ENCODE results near the gene NPC1L1. TPM values are rescaled to one million over a fixed set of nuclear protein-coding genes. Genes with fewer than 3 reads are reported as not detected.

NPC1L1 gene
- total and polyA plus RNA-seq, 5 experiments from 2014 or later: 0.13 to 0.16 TPM; not detected in 3

- peak overlapping the region in 2 of 10 donors; percentile 28 to 72 for H3K27ac Mint-ChIP-seq
- peaks cover 0 to 2% (median 0%) of the 10 kb centered on the region in 5 donors for H3K27me3 Mint-ChIP-seq
- peaks cover 0 to 1% (median 0%) of the 10 kb centered on the region in 3 donors for H3K36me3 Mint-ChIP-seq
- no peak overlapping the region for H3K4me3 Mint-ChIP-seq
- DNase-seq (no peak), ATAC-seq (no peak)
- peaks cover 0 to 4% (median 1%) of the 10 kb centered on the region in 4 donors for H3K4me1 Mint-ChIP-seq
- POLR2A ChIA-PET: no interaction called here
- H3K9me3 Mint-ChIP-seq: peaks cover 0 to 21% (median 4%) of the 10 kb centered on the region in 9 donors
Observed at GRCh38 chr7:44530990-44531389, 10.1 kb downstream of the NPC1L1 start.

GRCh38 chr7:44524811-44525388, 16.2 kb downstream of the NPC1L1 start:
- no peak for DNase-seq
- no peak overlapping the region for H3K4me3 Mint-ChIP-seq
- H3K4me1 Mint-ChIP-seq: no peaks in the 10 kb centered on the region
- H3K27ac Mint-ChIP-seq: peak overlapping the region in 1 of 10 donors; percentile 13
- peaks cover 0 to 13% (median 6%) of the 10 kb centered on the region in 3 donors for H3K36me3 Mint-ChIP-seq
- POLR2A ChIA-PET: no interaction called here
- H3K27me3 Mint-ChIP-seq: peaks cover under 1 to 5% (median 4%) of the 10 kb centered on the region in 5 donors
- H3K9me3 Mint-ChIP-seq: peaks cover 0 to 49% (median 16%) of the 10 kb centered on the region in 9 donors
- ATAC-seq: no peak

- DNase-seq: no peak
- Mint-ChIP-seq H3K4me1 (no peaks in the 10 kb centered on the region), H3K4me3 (no peak overlapping the region), H3K27me3 (peaks cover 2 to 9% (median 4%) of the 10 kb centered on the region in 5 donors), H3K36me3 (peaks cover 0 to 13% (median 6%) of the 10 kb centered on the region in 3 donors), H3K27ac (no peak overlapping the region), H3K9me3 (peaks cover 0 to 36% (median 15%) of the 10 kb centered on the region in 9 donors)
- POLR2A ChIA-PET: no interaction called here
- no peak for ATAC-seq
Observed at GRCh38 chr7:44522315-44522714, 18.8 kb downstream of the NPC1L1 start.

- H3K27me3 Mint-ChIP-seq: peaks cover 2 to 9% (median 4%) of the 10 kb centered on the region in 5 donors
- H3K4me1 Mint-ChIP-seq: no peaks in the 10 kb centered on the region
- no peak for ATAC-seq
- H3K36me3 Mint-ChIP-seq: peaks cover 0 to 13% (median 6%) of the 10 kb centered on the region in 3 donors
- no peak for DNase-seq
- POLR2A ChIA-PET: no interaction called here
- peaks cover 0 to 31% (median 15%) of the 10 kb centered on the region in 9 donors for H3K9me3 Mint-ChIP-seq
- H3K4me3 Mint-ChIP-seq: no peak overlapping the region
- peak overlapping the region in 1 of 10 donors; percentile 61 for H3K27ac Mint-ChIP-seq
Observed at GRCh38 chr7:44521347-44522095, 19.6 kb downstream of the NPC1L1 start.

- peaks cover 0 to 8% (median 6%) of the 10 kb centered on the region in 3 donors for H3K36me3 Mint-ChIP-seq
- DNase-seq: no peak
- H3K9me3 Mint-ChIP-seq: peaks cover 0 to 24% (median 15%) of the 10 kb centered on the region in 9 donors
- no peak for ATAC-seq
- POLR2A ChIA-PET: no interaction called here
- H3K27me3 Mint-ChIP-seq: peaks cover 2 to 9% (median 4%) of the 10 kb centered on the region in 5 donors
- no peaks in the 10 kb centered on the region for H3K4me1 Mint-ChIP-seq
- H3K4me3 Mint-ChIP-seq: no peak overlapping the region
- H3K27ac Mint-ChIP-seq: no peak overlapping the region
Observed at GRCh38 chr7:44520574-44520973, 20.6 kb downstream of the NPC1L1 start.

- no peaks in the 10 kb centered on the region for H3K4me1 Mint-ChIP-seq
- H3K27ac Mint-ChIP-seq: no peak overlapping the region
- ATAC-seq (no peak), DNase-seq (no peak)
- H3K36me3 Mint-ChIP-seq: peaks cover 0 to 4% (median under 1%) of the 10 kb centered on the region in 3 donors
- no peak overlapping the region for H3K4me3 Mint-ChIP-seq
- H3K27me3 Mint-ChIP-seq: peaks cover 0 to 9% (median 2%) of the 10 kb centered on the region in 5 donors
- POLR2A ChIA-PET: interaction anchor here (0.7 kb wide), 1 partner anchor 789 kb away, joined by 3 read pairs; no protein-coding TSS in a partner anchor
- H3K9me3 Mint-ChIP-seq: peaks cover 0 to 15% (median 8%) of the 10 kb centered on the region in 9 donors
Observed at GRCh38 chr7:44519546-44519945, 21.6 kb downstream of the NPC1L1 start.

GRCh38 chr7:44518761-44519160, 22.4 kb downstream of the NPC1L1 start:
- DNase-seq (no peak), ATAC-seq (no peak)
- Mint-ChIP-seq H3K27ac (peak overlapping the region in 1 of 10 donors; percentile 34), H3K4me1 (no peaks in the 10 kb centered on the region), H3K36me3 (no peaks in the 10 kb centered on the region), H3K27me3 (peaks cover 0 to 9% (median 2%) of the 10 kb centered on the region in 5 donors), H3K9me3 (peaks cover 0 to 8% (median under 1%) of the 10 kb centered on the region in 9 donors), H3K4me3 (no peak overlapping the region)
- POLR2A ChIA-PET: no interaction called here

- Mint-ChIP-seq H3K4me1 (no peaks in the 10 kb centered on the region), H3K36me3 (no peaks in the 10 kb centered on the region), H3K27me3 (peaks cover 2 to 9% (median 3%) of the 10 kb centered on the region in 5 donors), H3K9me3 (peaks cover 0 to 1% (median 0%) of the 10 kb centered on the region in 9 donors), H3K27ac (no peak overlapping the region), H3K4me3 (no peak overlapping the region)
- ATAC-seq: no peak
- POLR2A ChIA-PET: no interaction called here
- DNase-seq: no peak
Observed at GRCh38 chr7:44517175-44517574, 24.0 kb downstream of the NPC1L1 start.

- Mint-ChIP-seq H3K27ac (no peak overlapping the region), H3K36me3 (peaks cover 0 to 4% (median 0%) of the 10 kb centered on the region in 3 donors)
Observed at GRCh38 chr7:44515590-44516268, 25.4 kb downstream of the NPC1L1 start.

GRCh38 chr7:44512736-44513135, 28.4 kb downstream of the NPC1L1 start:
- peaks cover 0 to 9% (median 4%) of the 10 kb centered on the region in 5 donors for H3K27me3 Mint-ChIP-seq
- H3K36me3 Mint-ChIP-seq: peaks cover 0 to 8% (median 0%) of the 10 kb centered on the region in 3 donors
- no peak overlapping the region for H3K4me3 Mint-ChIP-seq
- peaks cover 0 to 10% (median 3%) of the 10 kb centered on the region in 9 donors for H3K9me3 Mint-ChIP-seq
- ATAC-seq (no peak), DNase-seq (no peak)
- H3K27ac Mint-ChIP-seq: no peak overlapping the region
- H3K4me1 Mint-ChIP-seq: no peaks in the 10 kb centered on the region
- POLR2A ChIA-PET: no interaction called here

More at GRCh38 chr7:44515590-44516268, 25.4 kb downstream of the NPC1L1 start:
- Mint-ChIP-seq H3K4me3 (no peak overlapping the region), H3K9me3 (peaks cover 0 to 2% (median 0%) of the 10 kb centered on the region in 9 donors), H3K4me1 (no peaks in the 10 kb centered on the region), H3K27me3 (peaks cover 0 to 9% (median 2%) of the 10 kb centered on the region in 5 donors)
- ATAC-seq: no peak
- POLR2A ChIA-PET: no interaction called here
- no peak for DNase-seq

- H3K4me1 Mint-ChIP-seq: no peaks in the 10 kb centered on the region
- POLR2A ChIA-PET: no interaction called here
- H3K36me3 Mint-ChIP-seq: peaks cover 0 to 13% (median 0%) of the 10 kb centered on the region in 3 donors
- no peak for DNase-seq
- no peak overlapping the region for H3K27ac Mint-ChIP-seq
- H3K9me3 Mint-ChIP-seq: peaks cover 0 to 10% (median 3%) of the 10 kb centered on the region in 9 donors
- ATAC-seq: no peak
- peaks cover 0 to 13% (median 4%) of the 10 kb centered on the region in 5 donors for H3K27me3 Mint-ChIP-seq
- no peak overlapping the region for H3K4me3 Mint-ChIP-seq
Observed at GRCh38 chr7:44511863-44512468, 29.2 kb downstream of the NPC1L1 start.

- H3K4me1 Mint-ChIP-seq: no peaks in the 10 kb centered on the region
- H3K27me3 Mint-ChIP-seq: peaks cover 0 to 18% (median 7%) of the 10 kb centered on the region in 5 donors
- H3K4me3 Mint-ChIP-seq: no peak overlapping the region
- peaks cover 0 to 12% (median 7%) of the 10 kb centered on the region in 9 donors for H3K9me3 Mint-ChIP-seq
- POLR2A ChIA-PET: no interaction called here
- H3K36me3 Mint-ChIP-seq: peaks cover 0 to 17% (median 0%) of the 10 kb centered on the region in 3 donors
- H3K27ac Mint-ChIP-seq: no peak overlapping the region
- no peak for ATAC-seq
- DNase-seq: no peak
Observed at GRCh38 chr7:44511236-44511635, 29.9 kb downstream of the NPC1L1 start.
